Endothelial cell of umbilical vein (primary cell): ENCODE results near the gene ABCA2. TPM values are rescaled to one million over a fixed set of nuclear protein-coding genes. Genes with fewer than 3 reads are reported as not detected.

ENCODE experiments used
- BruUV-seq: library from RNA; stranded (reverse); fragments of 400-500 nt; replicated peaks from 2 replicates; lab custom pipeline; 2021; lab: Mats Ljungman, UMichigan
- CTCF ChIA-PET: fragments of 300-600, 350-600 bp; sonication (Branson Sonifier 250); formaldehyde crosslinking; loops from one replicate; lab custom pipeline; 2021; ENCODE audit warnings: antibody characterized with exemption, inconsistent platforms; lab: Charles Lee
- POLR2A ChIA-PET: fragments of 300-600, 350-600 bp; sonication (Branson Sonifier 250); formaldehyde crosslinking; loops from one replicate; lab custom pipeline; 2021; ENCODE audit warnings: antibody characterized with exemption, inconsistent platforms; lab: Charles Lee
- DNase-seq: peaks from one replicate; pipeline ENCODE4 v3.0.0-alpha.2; 2011; ENCODE audit warnings: low read depth, low spot score
- FAIRE-seq: peaks from 2 replicates; lab custom pipeline; 2011; peaks lifted over from hg19 to GRCh38; lab: Jason Lieb, UNC
- H2AFZ ChIP-seq: 2 replicates; pipeline ENCODE4 v1.6.0; 2012; ENCODE audit warnings: low read depth, low read length, control low read depth, inconsistent platforms
- H3K27ac ChIP-seq: 2 replicates; pipeline ENCODE4 v1.5.1; 2011; ENCODE audit warnings: low read depth, mild to moderate bottlenecking, control low read depth, low read length, moderate library complexity; ENCODE audit not compliant: insufficient read depth
- H3K27me3 ChIP-seq, 2 experiments: 2 replicates each; pipeline versions ENCODE4 v1.6.0 to v1.6.1; 2011; ENCODE audit warnings: low read length in 2 of 2, mixed read lengths in 1 of 2; ENCODE audit not compliant: control insufficient read depth in 2 of 2, insufficient read depth in 2 of 2
- H3K36me3 ChIP-seq, 2 experiments: 2 replicates in 1 of 2; 3 replicates in 1 of 2; pipeline ENCODE4 v1.5.1; 2011; ENCODE audit warnings: low read length in 2 of 2, mild to moderate bottlenecking in 1 of 2, moderate library complexity in 1 of 2; ENCODE audit not compliant: control insufficient read depth in 2 of 2, insufficient read depth in 2 of 2; ENCODE audit errors: extremely low read depth in 1 of 2
- H3K4me1 ChIP-seq: 3 replicates; pipeline ENCODE4 v1.5.1; 2011; ENCODE audit warnings: mild to moderate bottlenecking, low read length; ENCODE audit not compliant: control insufficient read depth, insufficient read depth; ENCODE audit errors: extremely low read depth
- H3K4me2 ChIP-seq: 2 replicates; pipeline ENCODE4 v1.6.1; 2011; ENCODE audit warnings: low read length, control low read depth, mixed read lengths; ENCODE audit not compliant: insufficient read depth
- H3K4me3 ChIP-seq, 3 experiments: fragments of 200-600 bp in 1 of 3; sonication (generic), shearing (Covaris generic) in 1 of 3; replicated peaks in 1 of 3; 2 replicates each; pipeline ENCODE4 v1.5.1; 2011 to 2016; ENCODE audit warnings: control low read depth in 3 of 3, low read length in 3 of 3, mild to moderate bottlenecking in 2 of 3, inconsistent platforms in 1 of 3, low read depth in 1 of 3, moderate library complexity in 1 of 3; ENCODE audit not compliant: insufficient read depth in 1 of 3
- H3K79me2 ChIP-seq: 2 replicates; pipeline ENCODE4 v1.6.0; 2012; ENCODE audit warnings: low read length, inconsistent platforms; ENCODE audit not compliant: control insufficient read depth, insufficient read depth
- H3K9ac ChIP-seq: replicated peaks from 2 replicates; pipeline ENCODE3; 2011; ENCODE audit warnings: low read length, control low read depth; ENCODE audit not compliant: insufficient read depth; ENCODE audit errors: extremely low read depth
- H3K9me1 ChIP-seq: replicated peaks from 3 replicates; pipeline ENCODE4 v1.6.0; 2011; ENCODE audit warnings: mild to moderate bottlenecking, low read length; ENCODE audit not compliant: control insufficient read depth, insufficient read depth; ENCODE audit errors: extremely low read depth
- H3K9me3 ChIP-seq: replicated peaks from 2 replicates; pipeline ENCODE4 v1.5.1; 2012; ENCODE audit warnings: low read length, inconsistent platforms; ENCODE audit not compliant: control insufficient read depth, insufficient read depth
- H4K20me1 ChIP-seq: replicated peaks from 2 replicates; pipeline ENCODE3; 2011; ENCODE audit warnings: mild to moderate bottlenecking, low read length; ENCODE audit not compliant: control insufficient read depth, insufficient read depth; ENCODE audit errors: extremely low read depth
- CTCF ChIP-seq, 2 donors: IDR thresholded peaks; 1 replicate in 1 of 2; 2 replicates in 1 of 2; pipeline ENCODE4 v1.5.1; 2011; ENCODE audit warnings: low read length in 2 of 2, mild to moderate bottlenecking in 2 of 2, moderate library complexity in 2 of 2, control low read depth in 1 of 2, inconsistent platforms in 1 of 2, low read depth in 1 of 2; ENCODE audit not compliant: insufficient read depth in 1 of 2; ENCODE audit errors: extremely low read depth in 1 of 2
- EZH2 ChIP-seq: IDR thresholded peaks from 2 replicates; pipeline ENCODE4 v1.6.1; 2012; ENCODE audit warnings: borderline replicate concordance, low read depth, mild to moderate bottlenecking, moderate library complexity, low read length, inconsistent platforms; ENCODE audit not compliant: severe bottlenecking
- FOS ChIP-seq: IDR thresholded peaks from 2 replicates; pipeline ENCODE4 v1.6.1; 2011; ENCODE audit warnings: mild to moderate bottlenecking, low read length, moderate library complexity, borderline replicate concordance; ENCODE audit not compliant: insufficient read depth
- GATA2 ChIP-seq: IDR thresholded peaks from 2 replicates; pipeline ENCODE4 v1.7.0; 2011; ENCODE audit warnings: low read depth, mild to moderate bottlenecking, moderate library complexity, mixed read lengths, low read length; ENCODE audit not compliant: insufficient read length, insufficient read depth
- JUN ChIP-seq: IDR thresholded peaks from 2 replicates; pipeline ENCODE4 v1.6.1; 2011; ENCODE audit warnings: borderline replicate concordance, low read depth; ENCODE audit not compliant: insufficient read length, insufficient read depth
- MAX ChIP-seq: IDR thresholded peaks from 2 replicates; pipeline ENCODE4 v1.6.1; 2011; ENCODE audit not compliant: insufficient read depth, insufficient read length
- MYC ChIP-seq: IDR thresholded peaks from one replicate; pipeline ENCODE4 v1.6.1; 2011; ENCODE audit warnings: mild to moderate bottlenecking, low read depth, low read length
- POLR2A ChIP-seq: IDR thresholded peaks from 2 replicates; pipeline ENCODE4 v1.6.1; 2012; ENCODE audit warnings: low read depth, mild to moderate bottlenecking, control low read depth, low read length
- POLR2AphosphoS5 ChIP-seq: IDR thresholded peaks from 2 replicates; pipeline ENCODE4 v1.6.1; 2012; ENCODE audit warnings: low read depth, mild to moderate bottlenecking, control low read depth, low read length, moderate library complexity; ENCODE audit not compliant: insufficient read depth
- dilution Hi-C: fragments of 300-500 bp; cut with MboI; formaldehyde crosslinking; loops from one replicate; pipeline ENCODE4 v1.15.0; 2019; ENCODE audit warnings: low sequenced_read_pairs; ENCODE audit not compliant: extremely low pct_ligation_motif_present
- intact Hi-C: fragments of 100-400 bp; cut with micrococcal nuclease; formaldehyde crosslinking; loops from one replicate; pipeline ENCODE4 v1.10.0; 2022
- polyA plus RNA-seq, 4 experiments: library from polyadenylated mRNA; depleted of rRNA in 3 of 4; stranded (reverse) in 3 of 4; unstranded in 1 of 4; fragments of >200 nt; gene quantifications; 2 replicates each; pipeline versions ENCODE4 v1.2.1 to v1.2.3, GENCODE V29; 2011 to 2012; ENCODE audit warnings: missing spikeins in 1 of 4
- total RNA-seq: library from RNA; stranded (reverse); gene quantifications from 2 replicates; pipeline ENCODE4 v1.2.3, GENCODE V29; 2021

Gene ABCA2
- total and polyA plus RNA-seq, 2 donors (not counting 3 experiments of a cell fraction or from before 2014, with no cell fraction given): 20.0 to 29.1 TPM

DNA sequence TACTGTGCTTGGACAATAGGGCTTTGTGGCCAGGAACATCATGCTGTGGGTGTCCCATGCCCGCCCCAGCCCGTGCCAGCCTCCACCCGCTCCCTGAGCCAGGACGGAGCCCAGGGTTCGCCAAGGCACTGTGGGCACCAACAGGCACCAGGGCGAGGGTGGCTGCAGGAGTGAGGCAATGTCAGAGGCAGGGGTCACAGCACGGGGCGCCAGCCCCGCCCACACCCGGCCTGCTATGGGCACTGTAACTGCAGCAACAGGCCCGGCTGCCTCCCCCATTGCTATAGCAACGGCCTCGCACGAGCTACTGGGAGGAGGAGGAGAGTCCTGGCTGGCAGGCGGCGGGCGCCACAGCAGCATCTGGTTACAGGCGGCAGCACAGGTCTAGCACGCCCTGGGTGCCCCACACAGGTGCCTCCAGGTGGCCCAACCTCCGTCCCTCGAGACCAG is 2.5 kb downstream of the ABCA2 start:
- CTCF ChIA-PET: interaction anchor here (2.3 kb wide), 1 partner anchor 10 kb away, joined by 17 read pairs; no protein-coding TSS in a partner anchor
- Histone ChIP-seq H3K79me2 (no peaks in the 10 kb centered on the region), H3K9ac (no peak overlapping the region), H3K4me3 (no peak overlapping the region), H2AFZ (no peak overlapping the region), H3K4me1 (peaks cover 12% of the 10 kb centered on the region), H3K9me1 (no peaks in the 10 kb centered on the region), H3K4me2 (no peak overlapping the region), H4K20me1 (no peaks in the 10 kb centered on the region), H3K27me3 (no peaks in the 10 kb centered on the region), H3K9me3 (no peaks in the 10 kb centered on the region), H3K27ac (no peak overlapping the region), H3K36me3 (no peaks in the 10 kb centered on the region)
- no TSS peak for BruUV-seq
- TF ChIP-seq JUN: no peak
- no peak for TF ChIP-seq FOS
- TF ChIP-seq POLR2A: no peak
- no peak for TF ChIP-seq CTCF (IDR thresholded peaks at IDR 0.05; ENCODE audit: extremely low read depth in 1 of 2, insufficient read depth in 1 of 2, low read depth in 1 of 2, low read length in 2 of 2)
- TF ChIP-seq EZH2: no peak
- no peak for TF ChIP-seq MYC
- no peak for TF ChIP-seq POLR2AphosphoS5
- TF ChIP-seq MAX: no peak
- TF ChIP-seq GATA2: no peak
- intact Hi-C loops: no loop called here
- DNase-seq: no peak
- FAIRE-seq: no peak
- dilution Hi-C loops: no loop called here
- POLR2A ChIA-PET: no interaction called here
